Measurements from ENCODE around the gene TAB3.

- TF ChIP-seq POLR2A (IDR thresholded peaks at IDR 0.05; ENCODE audit: low read depth, low read length) = no peak
- TF ChIP-seq CTCF (conservative IDR thresholded peaks at IDR 0.05; ENCODE audit: low read depth, low read length) = no peak
- TF ChIP-seq RAD21 (IDR thresholded peaks at IDR 0.05; ENCODE audit: low read length) = no peak
- no peak for TF ChIP-seq SMC3 (IDR thresholded peaks at IDR 0.05; ENCODE audit: low read depth, low read length)
Measured at GRCh38 chrX:30824275-30824674, 64.8 kb downstream of the TAB3 start.

Measured in IMR-90 (cell line).